HEK293T (cell line): Measurements from ENCODE around the gene LCORL.

Experiments
- CTCF ChIA-PET: fragments of 350-600 bp; formaldehyde crosslinking; extraction: SDS; loops from one replicate; lab custom pipeline; 2021; ENCODE audit warnings: antibody characterized with exemption, inconsistent platforms; lab: Yijun Ruan, JAX
- POLR2A ChIA-PET: fragments of 350-600 bp; formaldehyde crosslinking; extraction: SDS; loops from one replicate; lab custom pipeline; 2020; ENCODE audit warnings: antibody characterized with exemption, inconsistent platforms; lab: Yijun Ruan, JAX
- DNase-seq: peaks from one replicate; pipeline ENCODE4 v3.0.0; 2012; ENCODE audit warnings: mixed read lengths; ENCODE audit errors: extremely low spot score
- ARNT ChIP-seq: fragments of 450-650 bp; IDR thresholded peaks from 2 replicates; pipeline ENCODE4 v1.6.1; 2017; ENCODE audit warnings: mild to moderate bottlenecking
- BHLHE40 ChIP-seq: fragments of 450-650 bp; IDR thresholded peaks from 2 replicates; pipeline ENCODE4 v1.6.1; 2016; ENCODE audit warnings: mild to moderate bottlenecking, moderate library complexity, borderline replicate concordance
- CTBP1 ChIP-seq: fragments of 450-650 bp; IDR thresholded peaks from 2 replicates; pipeline ENCODE4 v1.6.1; 2016; ENCODE audit warnings: borderline replicate concordance
- ELF4 ChIP-seq: fragments of 450-650 bp; IDR thresholded peaks from 2 replicates; pipeline ENCODE4 v1.6.1; 2017; ENCODE audit warnings: antibody characterized with exemption
- FOXA1 ChIP-seq: fragments of 450-650 bp; IDR thresholded peaks from 2 replicates; pipeline ENCODE4 v1.6.1; 2016; ENCODE audit warnings: mild to moderate bottlenecking
- FOXK2 ChIP-seq: fragments of 450-650 bp; IDR thresholded peaks from 2 replicates; pipeline ENCODE4 v1.6.1; 2016; ENCODE audit warnings: mild to moderate bottlenecking
- FOXM1 ChIP-seq: fragments of 450-650 bp; IDR thresholded peaks from 2 replicates; pipeline ENCODE4 v1.6.1; 2017; ENCODE audit warnings: mild to moderate bottlenecking, borderline replicate concordance
- HDGF ChIP-seq: fragments of 450-650 bp; IDR thresholded peaks from 2 replicates; pipeline ENCODE4 v1.6.1; 2017; ENCODE audit warnings: antibody characterized with exemption, borderline replicate concordance
- L3MBTL2 ChIP-seq: fragments of 450-650 bp; conservative IDR thresholded peaks from 2 replicates; pipeline ENCODE4 v1.6.1; 2016; ENCODE audit warnings: mild to moderate bottlenecking
- LEF1 ChIP-seq: fragments of 450-650 bp; IDR thresholded peaks from 2 replicates; pipeline ENCODE4 v1.6.1; 2017; ENCODE audit warnings: mild to moderate bottlenecking, borderline replicate concordance
- NFRKB ChIP-seq: fragments of 450-650 bp; IDR thresholded peaks from 2 replicates; pipeline ENCODE4 v1.6.1; 2016; ENCODE audit warnings: mild to moderate bottlenecking, moderate library complexity
- SP1 ChIP-seq: fragments of 450-650 bp; IDR thresholded peaks from 2 replicates; pipeline ENCODE4 v1.6.1; 2017
- SUZ12 ChIP-seq: fragments of 450-650 bp; IDR thresholded peaks from 2 replicates; pipeline ENCODE4 v1.6.1; 2016; ENCODE audit warnings: mild to moderate bottlenecking
- TARDBP ChIP-seq: fragments of 450-650 bp; IDR thresholded peaks from 2 replicates; pipeline ENCODE4 v1.6.1; 2016
- ZNF384 ChIP-seq: fragments of 450-650 bp; IDR thresholded peaks from 2 replicates; pipeline ENCODE4 v1.6.1; 2016
- TF ChIP-seq, protein P1 (sequence below): fragments of 450-650 bp; IDR thresholded peaks from 2 replicates; pipeline ENCODE4 v1.6.1; 2016

Gene LCORL

DNA sequence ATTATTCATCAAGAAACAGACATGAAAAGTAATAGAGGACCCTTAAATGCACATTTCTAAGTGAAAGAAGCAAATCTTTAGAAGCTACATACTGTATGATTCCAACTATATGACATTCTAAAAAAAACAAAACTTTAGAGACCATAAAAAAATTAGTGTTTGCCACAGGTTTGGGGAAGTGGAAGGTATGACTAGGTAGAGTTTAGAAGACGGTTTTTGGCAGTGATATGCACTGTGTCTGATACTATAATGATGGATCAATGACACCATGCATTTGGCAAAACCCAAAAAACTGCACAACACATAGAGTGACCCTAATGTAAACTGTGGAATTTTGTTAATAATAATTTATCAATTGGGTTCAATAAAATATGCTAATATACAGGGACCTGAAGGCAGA, 54.5 kb downstream of the LCORL start:
- POLR2A ChIA-PET = no interaction called here
- TF ChIP-seq SP1 (no peak), BHLHE40 (no peak), L3MBTL2 (no peak), ARNT (no peak), NFRKB (no peak), SUZ12 (no peak)
- TF ChIP-seq, protein P1, sequence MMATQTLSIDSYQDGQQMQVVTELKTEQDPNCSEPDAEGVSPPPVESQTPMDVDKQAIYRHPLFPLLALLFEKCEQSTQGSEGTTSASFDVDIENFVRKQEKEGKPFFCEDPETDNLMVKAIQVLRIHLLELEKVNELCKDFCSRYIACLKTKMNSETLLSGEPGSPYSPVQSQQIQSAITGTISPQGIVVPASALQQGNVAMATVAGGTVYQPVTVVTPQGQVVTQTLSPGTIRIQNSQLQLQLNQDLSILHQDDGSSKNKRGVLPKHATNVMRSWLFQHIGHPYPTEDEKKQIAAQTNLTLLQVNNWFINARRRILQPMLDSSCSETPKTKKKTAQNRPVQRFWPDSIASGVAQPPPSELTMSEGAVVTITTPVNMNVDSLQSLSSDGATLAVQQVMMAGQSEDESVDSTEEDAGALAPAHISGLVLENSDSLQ = no peak
- CTCF ChIA-PET = no interaction called here
- DNase-seq = no peak

DNA sequence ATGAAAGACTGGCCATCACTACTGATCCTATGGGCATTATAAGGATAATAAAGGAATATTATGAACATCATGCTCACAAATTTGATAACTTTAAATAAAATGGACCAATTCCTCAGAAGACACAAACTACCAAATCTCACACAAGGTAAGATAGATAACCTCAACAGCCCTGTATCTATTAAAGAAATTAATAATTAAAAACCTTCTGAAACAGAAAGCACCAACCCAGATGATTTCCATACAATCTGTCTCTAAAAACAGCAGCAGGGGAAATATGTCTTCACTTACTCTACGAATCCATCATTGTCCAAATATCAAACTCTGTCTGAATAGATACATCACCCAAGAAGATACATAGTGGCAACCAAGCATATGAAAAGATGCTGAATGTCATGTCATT, 55.2 kb downstream of the LCORL start:
- DNase-seq = no peak
- POLR2A ChIA-PET = no interaction called here
- CTCF ChIA-PET = no interaction called here
- TF ChIP-seq ZNF384 (no peak), LEF1 (no peak), HDGF (no peak), SP1 (no peak), L3MBTL2 (no peak), SUZ12 (no peak), NFRKB (no peak)
- TF ChIP-seq, protein P1 = no peak

DNA sequence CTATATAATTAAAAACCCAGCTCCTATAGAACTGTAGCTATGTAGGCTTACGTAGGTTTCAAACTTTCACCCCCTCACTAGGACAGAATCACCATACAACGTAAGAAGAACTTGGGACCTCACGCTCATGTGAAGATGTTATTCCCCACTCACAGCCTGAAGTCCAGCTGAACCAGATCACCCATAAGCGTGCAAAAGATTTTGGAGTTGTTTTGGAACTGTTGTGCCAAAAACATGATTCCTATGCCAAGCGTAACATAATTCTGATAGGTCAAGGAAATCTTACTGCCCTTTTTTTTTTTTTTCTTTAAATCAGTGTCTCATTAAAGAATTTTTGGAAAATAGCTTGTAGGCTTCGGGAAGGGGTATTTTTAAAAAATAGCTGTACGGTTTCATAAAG, 57.0 kb downstream of the LCORL start:
- CTCF ChIA-PET = no interaction called here
- DNase-seq = no peak
- TF ChIP-seq LEF1 (no peak), FOXK2 (no peak), NFRKB (no peak), ELF4 (no peak), BHLHE40 (no peak), L3MBTL2 (no peak), FOXM1 (no peak), HDGF (no peak)
- TF ChIP-seq, protein P1 = no peak
- POLR2A ChIA-PET = no interaction called here

DNA sequence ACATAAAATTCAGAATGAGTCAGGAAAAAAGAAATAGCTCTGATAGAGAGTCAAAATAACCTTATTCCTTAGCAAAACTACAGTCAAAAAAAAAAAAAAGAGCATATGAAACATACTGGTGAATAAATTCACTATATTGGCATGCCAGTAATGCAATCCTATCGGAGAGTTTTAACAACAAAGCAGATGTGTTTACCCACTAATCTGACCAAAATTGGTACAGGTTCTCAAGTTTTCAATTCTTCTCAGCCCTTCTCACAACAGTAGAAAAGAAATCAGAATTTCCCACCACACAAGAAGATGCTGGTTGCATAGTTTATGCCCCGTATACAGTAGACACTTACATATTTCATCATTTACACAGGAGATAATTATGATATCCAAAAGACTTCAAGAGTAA, 59.4 kb downstream of the LCORL start:
- no peak for TF ChIP-seq SUZ12

DNA sequence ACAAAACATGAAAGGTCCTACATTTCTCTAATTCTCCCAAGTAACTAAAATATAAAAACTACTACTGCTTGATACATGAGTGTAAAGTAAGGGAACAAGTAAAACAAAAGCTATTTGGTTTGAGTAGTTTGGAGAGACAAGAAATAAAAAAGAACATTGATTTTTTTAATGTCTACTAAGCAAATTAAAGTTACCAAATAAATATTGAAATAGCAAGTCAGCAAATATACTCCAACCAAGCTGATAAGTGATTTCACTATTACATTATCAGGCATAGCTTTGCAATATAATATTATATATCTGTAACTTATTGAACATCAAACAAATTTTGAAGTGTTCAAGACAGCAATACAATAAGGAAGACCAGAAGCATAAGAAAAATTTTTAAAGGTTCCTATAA, 60.3 kb downstream of the LCORL start:
- CTCF ChIA-PET = no interaction called here
- TF ChIP-seq ARNT (no peak), TARDBP (no peak), FOXK2 (no peak), HDGF (no peak), LEF1 (no peak), SP1 (no peak), CTBP1 (no peak), FOXM1 (no peak), NFRKB (no peak), FOXA1 (no peak), SUZ12 (no peak), ZNF384 (no peak), ELF4 (no peak), L3MBTL2 (no peak), BHLHE40 (no peak)
- TF ChIP-seq, protein P1 = no peak
- DNase-seq = no peak
- POLR2A ChIA-PET = no interaction called here

More for the DNA sequence above, 59.4 kb downstream of the LCORL start:
- POLR2A ChIA-PET = no interaction called here
- CTCF ChIA-PET = no interaction called here
- no peak for DNase-seq

DNA sequence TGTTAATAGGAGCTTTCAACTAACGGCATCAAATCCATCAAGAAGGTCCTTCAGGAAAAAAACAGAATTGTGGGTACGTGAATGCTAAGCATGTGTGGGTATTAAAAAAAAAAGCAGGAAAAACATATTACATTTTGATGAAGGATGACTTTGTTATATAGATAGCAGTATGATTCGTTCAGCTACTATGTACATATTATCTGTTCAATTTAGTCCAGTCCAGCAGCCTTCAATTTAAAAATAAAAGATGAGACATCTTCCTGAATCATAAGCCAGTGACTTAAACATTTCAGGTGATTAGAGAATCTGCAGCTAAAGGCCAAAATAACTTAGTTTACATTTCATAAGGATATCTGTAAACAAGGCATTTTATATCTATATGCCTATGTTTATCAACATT, 63.4 kb downstream of the LCORL start:
- DNase-seq = no peak
- TF ChIP-seq ARNT (no peak), HDGF (no peak), ELF4 (no peak), SP1 (no peak), FOXA1 (no peak), BHLHE40 (no peak), FOXK2 (no peak), LEF1 (no peak), L3MBTL2 (no peak)
- ChIA-PET CTCF (no interaction called here), POLR2A (no interaction called here)

DNA sequence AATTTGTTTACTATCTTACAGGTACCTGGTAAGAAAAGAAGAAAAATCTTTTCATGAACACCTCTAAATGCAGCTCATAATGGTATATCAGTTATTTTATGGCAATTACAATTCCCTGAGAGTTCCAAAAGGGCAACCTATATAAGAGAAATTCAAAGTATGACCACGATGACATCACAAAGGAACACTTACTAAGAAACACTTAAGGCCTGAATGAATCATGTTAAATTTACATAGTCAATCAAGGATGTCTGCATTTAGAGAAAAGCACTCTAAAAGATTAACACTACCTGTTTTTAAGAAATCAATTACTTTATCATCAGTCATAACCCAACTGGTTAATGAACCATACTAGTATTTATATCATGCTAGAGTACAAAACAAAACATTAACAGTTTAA, 63.9 kb downstream of the LCORL start:
- DNase-seq = no peak
- ChIA-PET CTCF (no interaction called here), POLR2A (no interaction called here)
- TF ChIP-seq, protein P1 = no peak
- no peak for TF ChIP-seq HDGF
- no peak for TF ChIP-seq SUZ12
- TF ChIP-seq ZNF384 = no peak
- no peak for TF ChIP-seq CTBP1
- no peak for TF ChIP-seq LEF1
- no peak for TF ChIP-seq ARNT
- TF ChIP-seq TARDBP = no peak
- TF ChIP-seq BHLHE40 = no peak
- no peak for TF ChIP-seq SP1
- no peak for TF ChIP-seq FOXA1
- TF ChIP-seq FOXM1 = no peak
- TF ChIP-seq FOXK2 = no peak
- no peak for TF ChIP-seq ELF4
- TF ChIP-seq L3MBTL2 = no peak
- TF ChIP-seq NFRKB = no peak
